ENCODE data around the gene FNBP1.
A peak's percentile ranks its signal among the peaks of the same experiment; 100 is the strongest.
"Not testable (repeated sequence)": the region's sequence is repeated elsewhere in the genome, so short reads cannot be mapped to it uniquely, and the experiment has no call there.

Gene FNBP1

GRCh38 chr9:130043654-130044623 is 950 bp upstream of the FNBP1 start:
- no peak for DNase-seq

DNA sequence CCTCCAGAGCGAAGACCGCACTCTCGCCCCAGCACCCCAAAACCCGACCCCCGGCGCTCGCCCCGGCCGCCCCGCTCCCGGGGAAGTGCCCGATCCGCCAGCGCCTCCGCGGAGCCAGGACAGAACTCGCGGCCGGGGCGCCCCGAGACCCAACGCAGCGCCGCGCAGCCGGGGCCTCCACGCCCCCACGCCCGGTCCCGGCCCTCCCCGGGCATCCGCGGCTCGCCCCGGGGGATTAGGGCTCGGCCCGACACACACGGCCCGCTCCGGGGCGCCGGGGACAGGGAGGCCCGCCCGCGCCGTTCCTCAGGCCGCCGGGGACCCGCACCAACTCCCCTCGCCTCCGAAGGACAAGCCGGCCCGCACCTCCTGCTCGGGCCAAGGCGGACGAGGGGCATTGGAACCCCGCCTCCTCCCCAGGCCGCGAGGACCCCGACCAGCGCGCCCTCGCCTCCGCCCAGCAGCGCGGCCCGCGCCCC is 544 bp downstream of the FNBP1 start:
- DNase-seq: peak in 1 of 2 donors; percentile 27

DNA sequence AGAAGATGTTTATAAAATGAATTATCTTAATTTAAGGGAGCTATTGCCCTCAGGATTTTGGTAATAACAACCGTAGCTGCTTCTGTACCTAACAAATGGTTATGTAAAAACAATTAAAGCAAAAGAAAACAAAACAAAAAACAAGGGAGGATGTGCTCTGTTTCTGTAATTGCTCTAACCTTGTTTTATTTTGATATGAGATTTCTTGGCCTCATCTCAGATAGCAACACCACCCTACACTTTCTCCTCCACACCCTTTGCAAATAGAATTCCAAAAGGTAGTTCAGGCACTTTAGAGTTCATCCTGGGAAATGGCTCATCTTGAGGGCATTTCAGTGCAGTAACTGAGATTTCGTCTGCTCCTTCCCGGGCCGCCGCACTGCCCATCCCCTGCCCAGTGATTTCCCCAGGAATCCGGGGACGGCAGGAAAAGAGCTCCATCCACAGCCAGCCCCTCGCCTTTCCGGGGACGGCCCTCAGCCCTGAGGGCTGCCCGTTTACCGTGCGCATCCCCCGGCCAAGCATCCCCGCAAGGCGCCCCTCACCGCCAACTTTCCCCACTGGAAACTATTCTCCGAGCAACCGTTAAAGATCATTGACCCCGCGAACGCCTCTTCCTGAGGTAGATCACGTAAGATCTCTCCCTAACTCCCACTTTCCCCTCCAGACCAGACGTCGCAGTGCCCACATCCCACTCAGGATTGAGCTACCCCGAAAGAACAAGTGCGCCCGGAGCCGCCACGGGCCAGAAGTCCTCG is 1.2 kb downstream of the FNBP1 start:
- DNase-seq: no peak

DNA sequence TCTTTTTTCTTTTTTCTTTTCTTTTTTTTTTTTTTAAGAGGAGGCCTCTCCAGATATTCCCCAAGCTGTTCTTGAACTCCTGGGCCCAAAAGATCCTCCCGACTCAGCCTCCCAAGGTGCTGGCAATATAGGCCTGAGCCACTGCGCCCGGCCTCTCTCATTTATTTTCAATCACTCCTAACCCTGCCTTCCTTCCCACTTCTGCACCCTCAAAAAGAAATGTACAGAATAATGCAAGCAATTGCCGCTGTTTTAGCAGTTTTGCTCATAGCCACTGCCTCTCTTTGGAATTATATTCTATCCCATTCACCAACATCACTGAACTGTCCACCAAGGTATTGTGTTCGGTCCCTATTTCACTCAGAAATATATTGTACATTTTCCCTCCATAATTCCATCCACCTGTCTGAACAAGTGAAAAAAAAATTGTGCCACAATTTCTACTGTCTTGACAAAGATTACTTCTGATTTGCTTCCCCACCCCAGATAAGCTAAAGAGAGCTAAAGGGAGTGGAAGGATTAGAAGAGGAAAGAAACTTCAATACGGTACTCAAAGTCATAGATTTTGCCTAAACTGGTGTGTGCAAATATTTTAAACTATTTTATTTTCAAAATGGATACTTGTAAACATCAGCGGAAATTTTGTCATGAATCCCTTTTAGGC is 1.9 kb downstream of the FNBP1 start:
- DNase-seq: no peak

DNA sequence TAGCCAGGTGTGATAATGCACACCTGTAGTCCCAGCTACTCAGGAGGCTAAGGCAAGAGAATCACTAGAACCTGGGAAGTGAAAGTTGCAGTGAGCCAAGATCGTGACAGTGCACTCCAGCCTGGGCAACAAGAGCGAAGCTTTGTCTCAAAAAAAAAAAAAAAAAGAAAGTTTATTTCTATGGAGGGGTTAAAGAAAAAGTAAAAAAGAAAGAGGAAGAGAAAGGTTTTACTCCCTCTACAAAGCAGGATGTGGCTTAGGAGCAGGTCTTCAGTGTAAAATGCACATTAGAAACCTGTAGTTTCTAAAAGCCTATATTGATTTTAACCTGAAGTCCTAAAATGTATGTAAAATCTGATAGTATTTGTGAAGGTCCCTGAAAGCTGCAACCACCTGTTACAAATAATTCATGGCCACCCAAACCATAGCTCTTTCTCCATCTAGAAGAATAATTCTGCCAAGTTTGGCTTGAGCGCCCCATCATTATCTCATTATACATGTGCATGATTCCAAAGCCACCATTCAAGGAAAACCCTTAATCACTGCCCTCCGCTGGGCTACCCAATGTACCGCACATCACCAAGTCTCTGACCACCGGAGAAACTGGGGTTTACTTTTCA is 3.4 kb downstream of the FNBP1 start:
- peak in 1 of 2 donors; percentile 48 for DNase-seq

GRCh38 chr9:130036099-130036498 is 6.9 kb downstream of the FNBP1 start:
- no peak for DNase-seq

DNA sequence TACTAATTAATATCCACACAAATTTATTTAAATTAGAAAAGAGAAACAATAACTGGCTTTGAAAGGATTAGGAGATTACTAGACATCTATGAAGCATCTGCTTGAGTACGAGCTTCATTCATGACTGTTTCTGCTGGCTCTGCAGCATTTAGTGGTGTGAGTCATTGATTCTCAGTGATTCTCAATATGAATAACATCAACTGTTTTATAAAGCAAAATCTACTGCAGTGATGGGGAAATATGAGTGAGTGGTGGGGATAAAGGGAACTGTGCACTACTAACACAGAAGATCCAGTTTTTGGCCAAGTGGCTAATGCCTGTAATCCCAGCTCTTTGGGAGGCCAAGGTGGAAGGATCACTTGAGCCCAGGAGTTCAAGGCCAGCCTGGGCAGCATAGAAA is 8.4 kb downstream of the FNBP1 start:
- DNase-seq: no peak

- DNase-seq: no peak
Observed at GRCh38 chr9:130030651-130031127, 12.3 kb downstream of the FNBP1 start.

DNA sequence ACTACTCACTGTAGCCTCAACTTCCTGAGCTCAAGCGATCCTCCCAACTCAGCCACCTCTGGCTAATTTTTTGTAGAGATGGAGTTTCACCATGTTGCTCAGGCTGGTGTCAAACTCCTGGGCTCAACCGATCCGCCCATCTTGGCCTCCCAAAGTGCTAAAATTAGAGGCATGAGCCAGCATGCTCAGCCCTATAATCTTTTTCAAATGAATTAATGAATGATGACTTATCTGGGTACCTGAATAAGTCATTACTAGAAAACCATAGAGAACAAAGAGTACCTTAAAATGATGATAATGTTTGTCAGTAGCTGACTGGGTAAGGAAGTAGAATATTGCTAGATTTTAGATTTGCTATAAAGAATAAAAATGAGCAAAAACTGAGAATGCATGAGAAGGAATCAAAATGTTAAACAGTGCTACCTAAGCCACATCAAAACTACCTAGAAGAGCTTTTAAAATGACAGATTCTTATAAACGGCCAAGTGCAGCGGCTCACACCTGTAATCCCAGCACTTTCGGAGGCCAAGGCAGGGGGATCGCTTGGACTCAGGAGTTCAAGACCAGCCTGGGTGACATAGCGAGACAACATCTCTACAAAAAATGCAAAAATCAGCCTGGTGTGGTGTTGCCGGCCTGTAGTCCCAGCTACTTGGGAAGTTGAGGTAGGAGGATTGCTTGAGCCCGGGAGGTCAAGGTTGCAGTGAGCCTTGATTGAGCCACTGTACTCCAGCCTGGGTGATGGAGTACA is 13.6 kb downstream of the FNBP1 start:
- no peak for DNase-seq

DNA sequence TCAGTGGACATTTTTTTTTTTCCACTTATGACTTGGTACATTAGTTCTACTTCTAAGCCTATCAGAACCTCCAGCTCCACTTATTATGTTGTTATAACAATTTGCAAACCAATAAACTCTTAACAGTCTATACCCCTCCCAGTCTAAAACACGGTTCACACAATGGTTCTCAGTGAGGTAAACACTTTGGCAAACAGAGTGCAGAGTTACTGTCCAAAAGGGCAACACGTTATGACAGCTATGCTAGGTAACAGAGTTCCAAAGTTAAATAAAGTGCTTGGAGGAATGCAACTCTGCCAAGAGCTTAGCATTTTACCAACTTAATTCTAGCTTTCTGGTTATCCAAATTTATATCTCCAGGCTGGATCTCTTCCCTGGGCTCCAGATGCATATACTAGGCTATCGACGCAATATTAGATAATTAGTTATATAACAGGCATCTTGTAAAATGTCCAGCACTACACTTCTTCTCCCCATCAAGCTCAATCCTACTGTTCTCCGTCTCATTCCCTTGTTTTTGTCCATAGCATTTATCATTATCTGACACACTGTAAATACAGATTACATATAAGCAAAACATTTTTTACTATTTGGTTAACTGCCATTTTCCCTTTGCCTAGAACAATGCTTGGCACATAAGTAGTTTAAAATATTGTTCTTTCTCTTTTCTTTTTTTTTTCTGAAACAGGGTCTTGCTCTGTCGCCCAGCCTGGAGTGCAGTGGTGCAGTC is 14.3 kb downstream of the FNBP1 start:
- DNase-seq: no peak

GRCh38 chr9:130027533-130028365 is 15.2 kb downstream of the FNBP1 start:
- no peak for DNase-seq

GRCh38 chr9:130026583-130027340 is 16.2 kb downstream of the FNBP1 start:
- no peak for DNase-seq

DNA sequence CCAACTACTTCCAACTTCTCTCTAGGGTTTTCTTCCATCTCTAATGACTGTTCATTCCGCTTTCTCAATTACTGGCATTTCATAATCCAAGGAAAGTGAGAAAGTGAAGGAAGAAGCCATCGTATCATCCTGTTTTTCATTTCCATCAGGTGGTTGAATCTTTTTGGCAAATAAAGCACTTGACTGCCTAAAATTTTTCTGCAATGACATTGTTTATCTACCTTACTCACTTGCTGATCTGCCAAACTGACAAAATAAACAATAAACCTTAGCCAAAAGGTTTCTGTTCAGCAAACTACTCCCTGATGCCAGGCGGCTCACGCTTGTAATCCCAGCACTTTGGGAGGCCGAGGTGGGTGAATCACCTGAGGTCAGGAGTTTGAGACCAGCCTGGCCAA is 18.4 kb downstream of the FNBP1 start:
- no peak for DNase-seq

GRCh38 chr9:130023994-130024596 is 18.9 kb downstream of the FNBP1 start:
- no peak for DNase-seq

DNA sequence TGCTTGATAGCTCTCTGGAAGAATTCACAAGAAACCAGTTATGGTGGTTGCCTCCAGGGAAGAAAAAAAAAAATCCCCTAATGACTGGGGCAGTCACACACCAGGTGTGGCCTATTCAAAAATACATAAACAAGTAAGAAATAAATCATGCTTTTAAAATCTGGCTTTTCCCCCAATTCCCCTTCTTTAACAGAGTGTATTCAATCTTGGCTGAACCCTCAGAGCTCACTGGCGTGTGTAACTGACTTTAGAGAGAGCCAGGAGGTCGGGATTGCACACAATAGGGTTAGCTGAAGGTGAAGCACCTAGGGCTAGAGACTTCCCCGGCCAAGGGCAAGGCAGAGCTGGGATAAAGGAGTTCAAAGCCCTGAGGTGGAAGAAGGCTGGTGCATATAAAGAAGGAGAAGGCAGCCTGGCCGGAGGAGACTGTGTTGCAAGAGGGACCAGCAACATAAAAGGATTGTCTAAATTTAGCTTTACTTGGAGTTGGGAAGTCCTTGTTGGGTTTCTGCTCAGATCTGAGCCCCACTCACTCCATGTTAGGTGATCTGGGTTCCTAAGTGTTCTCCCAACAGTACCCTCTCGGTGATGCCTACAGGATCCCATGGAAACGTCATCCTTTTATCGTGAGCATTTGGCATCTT is 19.7 kb downstream of the FNBP1 start:
- DNase-seq: no peak

- DNase-seq: no peak
Observed at GRCh38 chr9:130022566-130023143, 20.3 kb downstream of the FNBP1 start.

GRCh38 chr9:130021842-130022241 is 21.1 kb downstream of the FNBP1 start:
- DNase-seq: not testable (repeated sequence)

DNA sequence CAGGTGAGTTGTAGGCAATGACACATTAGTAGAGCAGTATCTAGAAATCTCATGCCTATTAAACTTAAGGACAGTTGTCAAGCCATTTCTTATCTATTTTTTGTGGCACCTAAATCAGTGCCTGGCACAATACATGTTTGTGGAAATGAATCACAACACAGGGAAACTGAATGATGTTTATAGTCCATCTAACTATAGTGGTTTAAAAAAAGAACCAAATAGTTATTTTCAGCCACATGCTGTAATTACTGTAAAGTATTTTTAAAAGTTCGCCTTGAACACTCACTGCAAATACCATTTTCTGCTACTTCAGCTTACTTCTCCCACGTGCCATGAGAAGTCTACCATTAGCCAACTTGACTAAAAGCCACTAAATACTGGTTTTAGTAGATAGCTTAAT is 21.9 kb downstream of the FNBP1 start:
- DNase-seq: no peak
